DND-41 (cell line): ENCODE data around the gene NFIB.

ENCODE experiments used
- EZH2 ChIP-seq: IDR thresholded peaks from 3 replicates; pipeline ENCODE4 v1.6.1; 2012; ENCODE audit warnings: borderline replicate concordance, low read depth, mild to moderate bottlenecking, moderate library complexity, low read length, inconsistent platforms; ENCODE audit not compliant: severe bottlenecking
- TF ChIP-seq, protein P1 (sequence below): IDR thresholded peaks from 2 replicates; pipeline ENCODE4 v1.5.1; 2012; ENCODE audit warnings: borderline replicate concordance, low read length, moderate library complexity, mild to moderate bottlenecking; ENCODE audit not compliant: poor library complexity, severe bottlenecking; ENCODE audit errors: extremely low read depth

- TF ChIP-seq, protein P1, sequence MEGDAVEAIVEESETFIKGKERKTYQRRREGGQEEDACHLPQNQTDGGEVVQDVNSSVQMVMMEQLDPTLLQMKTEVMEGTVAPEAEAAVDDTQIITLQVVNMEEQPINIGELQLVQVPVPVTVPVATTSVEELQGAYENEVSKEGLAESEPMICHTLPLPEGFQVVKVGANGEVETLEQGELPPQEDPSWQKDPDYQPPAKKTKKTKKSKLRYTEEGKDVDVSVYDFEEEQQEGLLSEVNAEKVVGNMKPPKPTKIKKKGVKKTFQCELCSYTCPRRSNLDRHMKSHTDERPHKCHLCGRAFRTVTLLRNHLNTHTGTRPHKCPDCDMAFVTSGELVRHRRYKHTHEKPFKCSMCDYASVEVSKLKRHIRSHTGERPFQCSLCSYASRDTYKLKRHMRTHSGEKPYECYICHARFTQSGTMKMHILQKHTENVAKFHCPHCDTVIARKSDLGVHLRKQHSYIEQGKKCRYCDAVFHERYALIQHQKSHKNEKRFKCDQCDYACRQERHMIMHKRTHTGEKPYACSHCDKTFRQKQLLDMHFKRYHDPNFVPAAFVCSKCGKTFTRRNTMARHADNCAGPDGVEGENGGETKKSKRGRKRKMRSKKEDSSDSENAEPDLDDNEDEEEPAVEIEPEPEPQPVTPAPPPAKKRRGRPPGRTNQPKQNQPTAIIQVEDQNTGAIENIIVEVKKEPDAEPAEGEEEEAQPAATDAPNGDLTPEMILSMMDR: no peak
- no peak for TF ChIP-seq EZH2
Observed at GRCh38 chr9:14209399-14210345, 104.3 kb downstream of the NFIB start.
